Psoas muscle (tissue), 8 donors: Measurements from ENCODE around the gene ISOC2. TPM values are rescaled to one million over a fixed set of nuclear protein-coding genes. Genes with fewer than 3 reads are reported as not detected.

ENCODE experiments used
- ATAC-seq, 4 donors: fragments of 200-7000 bp; cut with Tn5 transposase; one replicate each; pipeline ENCODE4 v1.9.1; 2020; ENCODE audit warnings: moderate library complexity in 3 of 4, mild to moderate bottlenecking in 2 of 4
- DNase-seq, 2 donors: peaks; one replicate each; pipeline ENCODE4 v3.0.0-alpha.2; 2020
- H3K27ac ChIP-seq: fragments of 200-600 bp; one replicate; pipeline ENCODE4 v1.8.0; 2022
- H3K27me3 ChIP-seq, 3 donors: fragments of 200-600 bp in 1 of 3; one replicate each; pipeline versions ENCODE4 v1.6.1 to v1.8.0; 2013 to 2022; ENCODE audit warnings: low read length in 2 of 3, mild to moderate bottlenecking in 2 of 3, moderate library complexity in 1 of 3; ENCODE audit not compliant: insufficient read depth in 3 of 3
- H3K36me3 ChIP-seq, 2 donors: fragments of 200-600 bp in 1 of 2; one replicate each; pipeline versions ENCODE4 v1.6.1 to v1.8.0; 2013 to 2022; ENCODE audit warnings: low read depth in 1 of 2, mild to moderate bottlenecking in 1 of 2, moderate library complexity in 1 of 2; ENCODE audit not compliant: insufficient read depth in 1 of 2
- H3K4me1 ChIP-seq: fragments of 200-600 bp; one replicate; pipeline ENCODE4 v1.8.0; 2022
- H3K4me3 ChIP-seq: fragments of 200-600 bp; one replicate; pipeline ENCODE4 v1.8.0; 2022; ENCODE audit warnings: mild to moderate bottlenecking
- H3K9me3 ChIP-seq: fragments of 200-600 bp; one replicate; pipeline ENCODE4 v1.8.0; 2022
- CTCF ChIP-seq: fragments of 200-600 bp; IDR thresholded peaks from one replicate; pipeline ENCODE4 v1.8.0; 2022; ENCODE audit warnings: antibody characterized with exemption
- WGBS, 3 donors: extraction: QIAGEN DNeasy Blood & Tissue Kit; methylation state at CpG; one replicate each; pipeline versions ENCODE4 v1.1.6 to v1.1.7; 2013; 5-methylcytosine and 5-hydroxymethylcytosine counted together
- intact Hi-C, 2 donors: fragments of 100-400 bp; cut with DNase I; formaldehyde crosslinking; loops; one replicate each; pipeline versions ENCODE4 v1.11.0 to v1.14.2; 2022
- polyA plus RNA-seq, 3 donors: library from polyadenylated mRNA; stranded (reverse); fragments of 200-250 nt; gene quantifications; one replicate each; pipeline ENCODE4 v1.2.3, GENCODE V29; 2013
- total RNA-seq, 4 donors: library from RNA; stranded (reverse); fragmentation: NEBNext Ultra II Directional in 2 of 4; extraction: Animal tissue kit (Norgen Biotek cat#: 25700) in 2 of 4; gene quantifications; one replicate each; pipeline versions ENCODE4 v1.2.1 to v1.2.4, GENCODE V29; 2021 to 2023
- donor health status: healthy with polysubstance abuse.
- donor health status: DM: no; HTN: no; CAD: no; lungs with moderate emphysema.
- donor health status: Bipolar disorder and iron deficiency.
- donor health status: healthy.
- donor health status: DM: yes; HTN: yes; CAD: no.
- donor health status: DM: no; HTN: no; CAD: no.
- donor health status: DM: no; HTN: no; CAD: no.
- donor health status: DM: yes; HTN: yes; CAD: no.

Gene ISOC2
- total and polyA plus RNA-seq, 7 donors = 32.0 to 177 (median 78.0) TPM

GRCh38 chr19:55443045-55443823, 18.2 kb downstream of the ISOC2 start, which contains the start of gene SHISA7:
Gene SHISA7, minus strand, starts transcription at chr19:55443300. Its CDS starts 437 bp downstream, at chr19:55442863.
- no peaks in the 10 kb centered on the region for H3K36me3 ChIP-seq
- 2% methylated on average over 37 to 43 of the region's 43 CpGs for WGBS, 3 donors
- no peak for DNase-seq
- no peaks in the 10 kb centered on the region for H3K9me3 ChIP-seq
- no peak for TF ChIP-seq CTCF
- intact Hi-C loops = no loop called here
- H3K27me3 ChIP-seq = peaks cover 3 to 85% (median 47%) of the 10 kb centered on the region in 3 donors
- no peak within 1 kb of the TSS for H3K4me3 ChIP-seq
- no peak for ATAC-seq
- no peaks in the 10 kb centered on the region for H3K4me1 ChIP-seq
- H3K27ac ChIP-seq = no peak within 1 kb of the TSS

- Histone ChIP-seq H3K36me3 (no peaks in the 10 kb centered on the region), H3K27me3 (peaks cover 3 to 87% (median 44%) of the 10 kb centered on the region in 3 donors), H3K9me3 (no peaks in the 10 kb centered on the region), H3K4me3 (no peak overlapping the region), H3K4me1 (no peaks in the 10 kb centered on the region), H3K27ac (no peak overlapping the region)
- no peak for TF ChIP-seq CTCF
- DNase-seq (no peak), ATAC-seq (no peak)
- 1% methylated on average over 37 to 72 of the region's 72 CpGs for WGBS, 3 donors
- intact Hi-C loops = no loop called here
These were observed 19.0 kb downstream of the ISOC2 start for GRCh38 chr19:55442372-55442961.

- H3K27me3 ChIP-seq = peaks cover 3 to 89% (median 46%) of the 10 kb centered on the region in 3 donors
- no peak for ATAC-seq
- WGBS, 3 donors = 2% methylated on average over 32 to 39 of the region's 39 CpGs
- no peak for TF ChIP-seq CTCF
- no peak overlapping the region for H3K4me3 ChIP-seq
- H3K4me1 ChIP-seq = no peaks in the 10 kb centered on the region
- H3K27ac ChIP-seq = no peak overlapping the region
- intact Hi-C loops = no loop called here
- DNase-seq = no peak
- H3K9me3 ChIP-seq = no peaks in the 10 kb centered on the region
- no peaks in the 10 kb centered on the region for H3K36me3 ChIP-seq
These were observed 19.6 kb downstream of the ISOC2 start for GRCh38 chr19:55441692-55442321.

- H3K27ac ChIP-seq = no peak overlapping the region
- no peak for TF ChIP-seq CTCF
- peaks cover 3 to 89% (median 47%) of the 10 kb centered on the region in 3 donors for H3K27me3 ChIP-seq
- H3K4me1 ChIP-seq = no peaks in the 10 kb centered on the region
- no peaks in the 10 kb centered on the region for H3K36me3 ChIP-seq
- H3K4me3 ChIP-seq = no peak overlapping the region
- no peaks in the 10 kb centered on the region for H3K9me3 ChIP-seq
- no peak for DNase-seq
- intact Hi-C loops = no loop called here
- WGBS, 3 donors = 2 to 5% (median 4%) methylated on average over 21 of the region's 21 CpGs
- ATAC-seq = no peak
These were observed 20.1 kb downstream of the ISOC2 start for GRCh38 chr19:55441319-55441691.
